Testis (tissue), 2 donors: ENCODE measurements around the gene SGSM2.

ENCODE experiments used
- CTCF ChIP-seq, 3 experiments: fragments of 450-650 bp in 2 of 3; fragments of 200-600 bp in 1 of 3; sonication (generic) in 1 of 3; IDR thresholded peaks; one replicate each; pipeline ENCODE4 v1.5.1; 2016 to 2019; ENCODE audit warnings: antibody characterized with exemption in 3 of 3, mild to moderate bottlenecking in 2 of 3, moderate library complexity in 1 of 3
- POLR2A ChIP-seq: fragments of 450-650 bp; IDR thresholded peaks from one replicate; pipeline ENCODE4 v1.6.1; 2017; ENCODE audit warnings: antibody characterized with exemption, mild to moderate bottlenecking, moderate library complexity

- no peak for TF ChIP-seq POLR2A
- no peak for TF ChIP-seq CTCF (IDR thresholded peaks at IDR 0.05)
Observed at GRCh38 chr17:2427215-2427614, 89.9 kb downstream of the SGSM2 start.
